GM23338 (cell line): Measurements from ENCODE around the gene LIN7A.

Experiments used
- CTCF ChIP-seq, 2 experiments: fragments of 200-600 bp in 1 of 2; sonication (generic) in 1 of 2; conservative IDR thresholded peaks; 2 replicates each; pipeline versions ENCODE4 v1.5.1 to v1.6.1; 2016 to 2017; ENCODE audit warnings: antibody characterized with exemption in 2 of 2, low read depth in 2 of 2, mild to moderate bottlenecking in 2 of 2, moderate library complexity in 1 of 2
- EZH2phosphoT487 ChIP-seq: fragments of 200-600 bp; sonication (generic); IDR thresholded peaks from one replicate; pipeline ENCODE4 v1.8.1; 2018; ENCODE audit warnings: antibody characterized with exemption; ENCODE audit not compliant: unreplicated experiment
- NANOG ChIP-seq: IDR thresholded peaks from 2 replicates; pipeline ENCODE4 v1.6.1; 2016; ENCODE audit warnings: antibody characterized with exemption, borderline replicate concordance
- POLR2AphosphoS5 ChIP-seq: IDR thresholded peaks from 2 replicates; pipeline ENCODE4 v1.6.1; 2016; ENCODE audit warnings: antibody characterized with exemption, low read depth
- REST ChIP-seq: IDR thresholded peaks from one replicate; pipeline ENCODE4 v1.6.1; 2018; ENCODE audit warnings: antibody characterized with exemption; ENCODE audit not compliant: unreplicated experiment

GRCh38 chr12:80754274-80754673 lies 183.5 kb downstream of the LIN7A start:
- TF ChIP-seq NANOG: no peak
- TF ChIP-seq CTCF (conservative IDR thresholded peaks at IDR 0.05; ENCODE audit: low read depth in 2 of 2): no peak
- TF ChIP-seq EZH2phosphoT487: no peak
- no peak for TF ChIP-seq REST
- TF ChIP-seq POLR2AphosphoS5: no peak
